ENCODE results near the gene HBS1L.

The HBS1L gene

GRCh38 chr6:135081966-135082365, 27.3 kb upstream of the HBS1L start:
- no peak overlapping the region for H3K4me3 ChIP-seq (ENCODE audit: low read depth in 1 of 5, low read length in 5 of 5)

GRCh38 chr6:135075018-135075417, 20.4 kb upstream of the HBS1L start:
- no peaks in the 10 kb centered on the region for H3K36me3 ChIP-seq (ENCODE audit: control insufficient read depth in 5 of 5, insufficient read depth in 5 of 5, low read length in 5 of 5)
- H3K4me1 ChIP-seq (ENCODE audit: control insufficient read depth in 5 of 5, insufficient read depth in 5 of 5, low read length in 5 of 5): no peaks in the 10 kb centered on the region
- no peaks in the 10 kb centered on the region for H3K9me3 ChIP-seq (ENCODE audit: control insufficient read depth in 5 of 5, low read length in 5 of 5)
- H3K9ac ChIP-seq (ENCODE audit: low read length in 5 of 5): no peak overlapping the region
- H3K27ac ChIP-seq (ENCODE audit: low read depth, low read length): no peak overlapping the region
- no peaks in the 10 kb centered on the region for H3K27me3 ChIP-seq (ENCODE audit: control insufficient read depth in 5 of 5, insufficient read depth in 4 of 5, low read length in 5 of 5)
- H3K4me3 ChIP-seq (ENCODE audit: low read depth in 1 of 5, low read length in 5 of 5): no peak overlapping the region

More at GRCh38 chr6:135081966-135082365, 27.3 kb upstream of the HBS1L start:
- no peak overlapping the region for H3K27ac ChIP-seq (ENCODE audit: low read depth, low read length)
- no peaks in the 10 kb centered on the region for H3K36me3 ChIP-seq (ENCODE audit: control insufficient read depth in 5 of 5, insufficient read depth in 5 of 5, low read length in 5 of 5)
- H3K9ac ChIP-seq (ENCODE audit: low read length in 5 of 5): no peak overlapping the region
- peaks cover 0 to 5% (median 0%) of the 10 kb centered on the region in 5 donors for H3K9me3 ChIP-seq (ENCODE audit: control insufficient read depth in 5 of 5, low read length in 5 of 5)
- H3K4me1 ChIP-seq (ENCODE audit: control insufficient read depth in 5 of 5, insufficient read depth in 5 of 5, low read length in 5 of 5): no peaks in the 10 kb centered on the region
- no peaks in the 10 kb centered on the region for H3K27me3 ChIP-seq (ENCODE audit: control insufficient read depth in 5 of 5, insufficient read depth in 4 of 5, low read length in 5 of 5)

GRCh38 chr6:135073756-135074393, 19.3 kb upstream of the HBS1L start:
- H3K36me3 ChIP-seq (ENCODE audit: control insufficient read depth in 5 of 5, insufficient read depth in 5 of 5, low read length in 5 of 5): no peaks in the 10 kb centered on the region
- no peaks in the 10 kb centered on the region for H3K9me3 ChIP-seq (ENCODE audit: control insufficient read depth in 5 of 5, low read length in 5 of 5)
- no peaks in the 10 kb centered on the region for H3K27me3 ChIP-seq (ENCODE audit: control insufficient read depth in 5 of 5, insufficient read depth in 4 of 5, low read length in 5 of 5)
- no peaks in the 10 kb centered on the region for H3K4me1 ChIP-seq (ENCODE audit: control insufficient read depth in 5 of 5, insufficient read depth in 5 of 5, low read length in 5 of 5)
- no peak overlapping the region for H3K4me3 ChIP-seq (ENCODE audit: low read depth in 1 of 5, low read length in 5 of 5)
- no peak overlapping the region for H3K9ac ChIP-seq (ENCODE audit: low read length in 5 of 5)
- no peak overlapping the region for H3K27ac ChIP-seq (ENCODE audit: low read depth, low read length)

GRCh38 chr6:135073217-135073616, 18.6 kb upstream of the HBS1L start:
- no peak overlapping the region for H3K4me3 ChIP-seq (ENCODE audit: low read depth in 1 of 5, low read length in 5 of 5)
- H3K27ac ChIP-seq (ENCODE audit: low read depth, low read length): no peak overlapping the region
- H3K9me3 ChIP-seq (ENCODE audit: control insufficient read depth in 5 of 5, low read length in 5 of 5): no peaks in the 10 kb centered on the region
- no peaks in the 10 kb centered on the region for H3K27me3 ChIP-seq (ENCODE audit: control insufficient read depth in 5 of 5, insufficient read depth in 4 of 5, low read length in 5 of 5)
- H3K36me3 ChIP-seq (ENCODE audit: control insufficient read depth in 5 of 5, insufficient read depth in 5 of 5, low read length in 5 of 5): no peaks in the 10 kb centered on the region
- no peaks in the 10 kb centered on the region for H3K4me1 ChIP-seq (ENCODE audit: control insufficient read depth in 5 of 5, insufficient read depth in 5 of 5, low read length in 5 of 5)
- no peak overlapping the region for H3K9ac ChIP-seq (ENCODE audit: low read length in 5 of 5)

- H3K4me1 ChIP-seq (ENCODE audit: control insufficient read depth in 5 of 5, insufficient read depth in 5 of 5, low read length in 5 of 5): no peaks in the 10 kb centered on the region
- H3K27ac ChIP-seq (ENCODE audit: low read depth, low read length): no peak overlapping the region
- H3K9me3 ChIP-seq (ENCODE audit: control insufficient read depth in 5 of 5, low read length in 5 of 5): no peaks in the 10 kb centered on the region
- H3K27me3 ChIP-seq (ENCODE audit: control insufficient read depth in 5 of 5, insufficient read depth in 4 of 5, low read length in 5 of 5): no peaks in the 10 kb centered on the region
- H3K4me3 ChIP-seq (ENCODE audit: low read depth in 1 of 5, low read length in 5 of 5): no peak overlapping the region
- H3K36me3 ChIP-seq (ENCODE audit: control insufficient read depth in 5 of 5, insufficient read depth in 5 of 5, low read length in 5 of 5): no peaks in the 10 kb centered on the region
- H3K9ac ChIP-seq (ENCODE audit: low read length in 5 of 5): no peak overlapping the region
Observed at GRCh38 chr6:135072753-135073152, 18.1 kb upstream of the HBS1L start.

GRCh38 chr6:135071541-135071940, 16.9 kb upstream of the HBS1L start:
- H3K9me3 ChIP-seq (ENCODE audit: control insufficient read depth in 5 of 5, low read length in 5 of 5): no peaks in the 10 kb centered on the region
- H3K4me3 ChIP-seq (ENCODE audit: low read depth in 1 of 5, low read length in 5 of 5): no peak overlapping the region
- no peaks in the 10 kb centered on the region for H3K36me3 ChIP-seq (ENCODE audit: control insufficient read depth in 5 of 5, insufficient read depth in 5 of 5, low read length in 5 of 5)
- no peak overlapping the region for H3K9ac ChIP-seq (ENCODE audit: low read length in 5 of 5)
- no peak overlapping the region for H3K27ac ChIP-seq (ENCODE audit: low read depth, low read length)
- no peaks in the 10 kb centered on the region for H3K27me3 ChIP-seq (ENCODE audit: control insufficient read depth in 5 of 5, insufficient read depth in 4 of 5, low read length in 5 of 5)
- H3K4me1 ChIP-seq (ENCODE audit: control insufficient read depth in 5 of 5, insufficient read depth in 5 of 5, low read length in 5 of 5): no peaks in the 10 kb centered on the region

GRCh38 chr6:135067911-135068310, 13.3 kb upstream of the HBS1L start:
- H3K9me3 ChIP-seq (ENCODE audit: control insufficient read depth in 5 of 5, low read length in 5 of 5): no peaks in the 10 kb centered on the region
- no peak overlapping the region for H3K27ac ChIP-seq (ENCODE audit: low read depth, low read length)
- no peak overlapping the region for H3K9ac ChIP-seq (ENCODE audit: low read length in 5 of 5)
- peaks cover 0 to 4% (median 0%) of the 10 kb centered on the region in 5 donors for H3K27me3 ChIP-seq (ENCODE audit: control insufficient read depth in 5 of 5, insufficient read depth in 4 of 5, low read length in 5 of 5)
- no peaks in the 10 kb centered on the region for H3K4me1 ChIP-seq (ENCODE audit: control insufficient read depth in 5 of 5, insufficient read depth in 5 of 5, low read length in 5 of 5)
- H3K4me3 ChIP-seq (ENCODE audit: low read depth in 1 of 5, low read length in 5 of 5): no peak overlapping the region
- H3K36me3 ChIP-seq (ENCODE audit: control insufficient read depth in 5 of 5, insufficient read depth in 5 of 5, low read length in 5 of 5): no peaks in the 10 kb centered on the region

- Histone ChIP-seq H3K4me3 (ENCODE audit: low read depth in 1 of 5, low read length in 5 of 5) (no peak overlapping the region), H3K27me3 (ENCODE audit: control insufficient read depth in 5 of 5, insufficient read depth in 4 of 5, low read length in 5 of 5) (peaks cover 0 to 6% (median 0%) of the 10 kb centered on the region in 5 donors), H3K27ac (ENCODE audit: low read depth, low read length) (no peak overlapping the region)
Observed at GRCh38 chr6:135066806-135067205, 12.2 kb upstream of the HBS1L start.

GRCh38 chr6:135066397-135066796, 11.8 kb upstream of the HBS1L start:
- Histone ChIP-seq H3K27me3 (ENCODE audit: control insufficient read depth in 5 of 5, insufficient read depth in 4 of 5, low read length in 5 of 5) (peaks cover 0 to 6% (median 0%) of the 10 kb centered on the region in 5 donors), H3K4me3 (ENCODE audit: low read depth in 1 of 5, low read length in 5 of 5) (no peak overlapping the region), H3K27ac (ENCODE audit: low read depth, low read length) (no peak overlapping the region), H3K9ac (ENCODE audit: low read length in 5 of 5) (no peak overlapping the region), H3K9me3 (ENCODE audit: control insufficient read depth in 5 of 5, low read length in 5 of 5) (no peaks in the 10 kb centered on the region), H3K36me3 (ENCODE audit: control insufficient read depth in 5 of 5, insufficient read depth in 5 of 5, low read length in 5 of 5) (no peaks in the 10 kb centered on the region), H3K4me1 (ENCODE audit: control insufficient read depth in 5 of 5, insufficient read depth in 5 of 5, low read length in 5 of 5) (no peaks in the 10 kb centered on the region)

More at GRCh38 chr6:135066806-135067205, 12.2 kb upstream of the HBS1L start:
- Histone ChIP-seq H3K9ac (ENCODE audit: low read length in 5 of 5) (no peak overlapping the region), H3K4me1 (ENCODE audit: control insufficient read depth in 5 of 5, insufficient read depth in 5 of 5, low read length in 5 of 5) (no peaks in the 10 kb centered on the region), H3K36me3 (ENCODE audit: control insufficient read depth in 5 of 5, insufficient read depth in 5 of 5, low read length in 5 of 5) (no peaks in the 10 kb centered on the region), H3K9me3 (ENCODE audit: control insufficient read depth in 5 of 5, low read length in 5 of 5) (no peaks in the 10 kb centered on the region)

- Histone ChIP-seq H3K9me3 (ENCODE audit: control insufficient read depth in 5 of 5, low read length in 5 of 5) (no peaks in the 10 kb centered on the region), H3K9ac (ENCODE audit: low read length in 5 of 5) (no peak overlapping the region), H3K4me1 (ENCODE audit: control insufficient read depth in 5 of 5, insufficient read depth in 5 of 5, low read length in 5 of 5) (no peaks in the 10 kb centered on the region), H3K27me3 (ENCODE audit: control insufficient read depth in 5 of 5, insufficient read depth in 4 of 5, low read length in 5 of 5) (peaks cover 0 to 6% (median 0%) of the 10 kb centered on the region in 5 donors), H3K36me3 (ENCODE audit: control insufficient read depth in 5 of 5, insufficient read depth in 5 of 5, low read length in 5 of 5) (no peaks in the 10 kb centered on the region), H3K27ac (ENCODE audit: low read depth, low read length) (no peak overlapping the region), H3K4me3 (ENCODE audit: low read depth in 1 of 5, low read length in 5 of 5) (no peak overlapping the region)
Observed at GRCh38 chr6:135064586-135064985, 10.0 kb upstream of the HBS1L start.

Data from subcutaneous abdominal adipose tissue (tissue), 5 donors.